Muscle of arm (tissue), 14 donors: ENCODE measurements around the gene ELOB. TPM values are rescaled to one million over a fixed set of nuclear protein-coding genes. Genes with fewer than 3 reads are reported as not detected.

ENCODE experiments used
- DNase-seq: peaks from one replicate; pipeline ENCODE4 v3.0.0-alpha.2; 2013
- long read RNA-seq, 11 donors: transcript quantifications; one replicate each; lab custom pipeline, GENCODE V29; 2026
- polyA plus RNA-seq, 12 donors: library from polyadenylated mRNA; unstranded; fragments of 120-200 nt; gene quantifications; one replicate each; pipeline ENCODE4 v1.2.1, GENCODE V29; 2013; ENCODE audit not compliant: insufficient read length in 12 of 12

The ELOB gene
- 100 to 1,000 TPM in 10 of 12 donors, 10 to 100 TPM in 1, not detected in 1; 77.3 to 189 (median 135) TPM for polyA plus RNA-seq
- long read RNA-seq, donor 1, transcript ELOB-202 (3 exons, 997 nt), result minor isoform, 117 of 308 reads
- long read RNA-seq, donor 1, transcript ELOB-203 (4 exons, 991 nt), result major isoform, 171 of 308 reads
- long read RNA-seq, donor 1, partial matches to known transcripts, result 14 of 308 reads
- long read RNA-seq, donor 1, other reads (novel, unspliced or antisense), result 0 of 308 reads
- long read RNA-seq, donor 2, transcript ELOB-202 (3 exons, 997 nt), result minor isoform, 96 of 235 reads
- long read RNA-seq, donor 2, transcript ELOB-203 (4 exons, 991 nt), result major isoform, 126 of 235 reads
- long read RNA-seq, donor 2, partial matches to known transcripts, result 10 of 235 reads
- long read RNA-seq, donor 2, other reads (novel, unspliced or antisense), result 0 of 235 reads
- long read RNA-seq, donor 3, transcript ELOB-202 (3 exons, 997 nt), result minor isoform, 47 of 107 reads
- long read RNA-seq, donor 3, transcript ELOB-203 (4 exons, 991 nt), result major isoform, 59 of 107 reads
- long read RNA-seq, donor 3, partial matches to known transcripts, result 0 of 107 reads
- long read RNA-seq, donor 3, other reads (novel, unspliced or antisense), result 0 of 107 reads
- long read RNA-seq, donor 4, transcript ELOB-202 (3 exons, 997 nt), result minor isoform, 36 of 82 reads
- long read RNA-seq, donor 4, transcript ELOB-203 (4 exons, 991 nt), result major isoform, 39 of 82 reads
- long read RNA-seq, donor 4, partial matches to known transcripts, result 5 of 82 reads
- long read RNA-seq, donor 4, other reads (novel, unspliced or antisense), result 0 of 82 reads
- long read RNA-seq, donor 5, transcript ELOB-203 (4 exons, 991 nt), result minor isoform, 149 of 339 reads
- long read RNA-seq, donor 5, transcript ELOB-205 (3 exons, 331 nt), result minor isoform, 8 of 339 reads
- long read RNA-seq, donor 5, transcript ELOB-202 (3 exons, 997 nt), result major isoform, 166 of 339 reads
- long read RNA-seq, donor 5, partial matches to known transcripts, result 10 of 339 reads
- long read RNA-seq, donor 5, other reads (novel, unspliced or antisense), result 5 of 339 reads
- long read RNA-seq, donor 6, transcript ELOB-202 (3 exons, 997 nt), result minor isoform, 56 of 132 reads
- long read RNA-seq, donor 6, transcript ELOB-203 (4 exons, 991 nt), result major isoform, 74 of 132 reads
- long read RNA-seq, donor 6, partial matches to known transcripts, result 0 of 132 reads
- long read RNA-seq, donor 6, other reads (novel, unspliced or antisense), result 0 of 132 reads
- long read RNA-seq, donor 7, transcript ELOB-202 (3 exons, 997 nt), result minor isoform, 46 of 109 reads
- long read RNA-seq, donor 7, transcript ELOB-203 (4 exons, 991 nt), result major isoform, 61 of 109 reads
- long read RNA-seq, donor 7, partial matches to known transcripts, result 0 of 109 reads
- long read RNA-seq, donor 7, other reads (novel, unspliced or antisense), result 0 of 109 reads
- long read RNA-seq, donor 8, transcript ELOB-202 (3 exons, 997 nt), result minor isoform, 78 of 178 reads
- long read RNA-seq, donor 8, transcript ELOB-203 (4 exons, 991 nt), result major isoform, 96 of 178 reads
- long read RNA-seq, donor 8, partial matches to known transcripts, result 0 of 178 reads
- long read RNA-seq, donor 8, other reads (novel, unspliced or antisense), result 0 of 178 reads
- long read RNA-seq, donor 9, transcript ELOB-202 (3 exons, 997 nt), result minor isoform, 83 of 174 reads
- long read RNA-seq, donor 9, transcript ELOB-203 (4 exons, 991 nt), result major isoform, 88 of 174 reads
- long read RNA-seq, donor 9, partial matches to known transcripts, result 0 of 174 reads
- long read RNA-seq, donor 9, other reads (novel, unspliced or antisense), result 0 of 174 reads
- long read RNA-seq, donor 10, transcript ELOB-202 (3 exons, 997 nt), result minor isoform, 78 of 159 reads
- long read RNA-seq, donor 10, transcript ELOB-203 (4 exons, 991 nt), result major isoform, 80 of 159 reads
- long read RNA-seq, donor 10, partial matches to known transcripts, result 0 of 159 reads
- long read RNA-seq, donor 10, other reads (novel, unspliced or antisense), result 0 of 159 reads
- long read RNA-seq, donor 11, transcript ELOB-203 (4 exons, 991 nt), result major isoform, 99 of 623 reads
- long read RNA-seq, donor 11, transcript ELOB-205 (3 exons, 331 nt), result minor isoform, 7 of 623 reads
- long read RNA-seq, donor 11, transcript ELOB-202 (3 exons, 997 nt), result minor isoform, 96 of 623 reads
- long read RNA-seq, donor 11, partial matches to known transcripts, result 307 of 623 reads
- long read RNA-seq, donor 11, other reads (novel, unspliced or antisense), result 113 of 623 reads

GRCh38 chr16:2777231-2777902 is at the start of gene ELOB:
TSS of gene ELOB (minus strand) at chr16:2777280. CDS start at chr16:2777239, 41 bp downstream.
- peak; percentile 89 for DNase-seq

GRCh38 chr16:2825906-2826305 is 48.8 kb upstream of the ELOB start:
- no peak for DNase-seq

GRCh38 chr16:2825049-2825742 is 48.1 kb upstream of the ELOB start:
- no peak for DNase-seq

GRCh38 chr16:2824626-2825025 is 47.5 kb upstream of the ELOB start:
- DNase-seq, result no peak

- no peak for DNase-seq
These were observed 45.4 kb upstream of the ELOB start for GRCh38 chr16:2822496-2822895.

- DNase-seq, result no peak
These were observed 45.0 kb upstream of the ELOB start for GRCh38 chr16:2822158-2822495.

- no peak for DNase-seq
These were observed 44.5 kb upstream of the ELOB start for GRCh38 chr16:2821487-2822157.

- DNase-seq, result no peak
These were observed 43.9 kb upstream of the ELOB start for GRCh38 chr16:2820836-2821486.

GRCh38 chr16:2819939-2820835 is 43.1 kb upstream of the ELOB start:
- DNase-seq, result no peak

GRCh38 chr16:2819179-2819938 is 42.3 kb upstream of the ELOB start:
- no peak for DNase-seq

- DNase-seq, result no peak
These were observed 41.3 kb upstream of the ELOB start for GRCh38 chr16:2818272-2818876.

- no peak for DNase-seq
These were observed 40.5 kb upstream of the ELOB start for GRCh38 chr16:2817340-2818271.

GRCh38 chr16:2816751-2817339 is 39.8 kb upstream of the ELOB start, which contains the start of gene PRSS21:
TSS of gene PRSS21 (plus strand) at chr16:2817237. CDS start at chr16:2817269, 32 bp downstream.
- DNase-seq, result no peak
